CD4-positive, alpha-beta T cell treated with Interleukin-2 at 100 ng/mL for 4 hours (primary cell): ENCODE results near the gene HOXB4.
A peak's percentile ranks its signal among the peaks of the same experiment; 100 is the strongest.

Experiments used
- DNase-seq: peaks from one replicate; pipeline ENCODE4 v3.0.0-alpha.2; 2020; ENCODE audit warnings: low spot score

HOXB4 gene

GRCh38 chr17:48577946-48578615 lies at the start of gene HOXB4:
Gene HOXB4, minus strand, starts transcription at chr17:48578350. Its CDS starts 31 bp downstream, at chr17:48578319.
- DNase-seq, result peak; percentile 77

DNA sequence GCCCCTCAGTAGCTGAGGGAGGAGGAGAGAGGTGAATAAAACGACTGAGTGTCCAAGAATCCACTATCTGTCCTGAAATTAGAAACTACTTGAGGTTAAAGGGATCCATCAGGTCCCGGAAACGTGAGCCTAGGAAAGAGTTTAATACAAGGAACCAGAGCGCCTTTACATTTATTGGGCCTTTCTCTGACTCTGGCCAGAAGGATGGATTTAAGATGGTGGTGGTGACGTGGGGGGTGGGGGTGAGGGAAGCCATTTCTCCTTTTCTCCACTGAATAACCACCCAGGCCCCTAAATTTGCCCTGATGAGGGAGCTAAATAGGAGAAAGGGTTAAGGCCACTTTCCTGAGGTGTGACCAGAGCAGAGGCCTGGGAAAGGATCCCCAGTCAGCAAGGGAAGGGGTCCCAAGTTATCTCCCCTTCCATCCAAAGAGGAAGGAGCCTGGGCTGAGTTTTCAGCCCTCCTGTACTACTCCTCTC lies 49.0 kb upstream of the HOXB4 start:
- no peak for DNase-seq

DNA sequence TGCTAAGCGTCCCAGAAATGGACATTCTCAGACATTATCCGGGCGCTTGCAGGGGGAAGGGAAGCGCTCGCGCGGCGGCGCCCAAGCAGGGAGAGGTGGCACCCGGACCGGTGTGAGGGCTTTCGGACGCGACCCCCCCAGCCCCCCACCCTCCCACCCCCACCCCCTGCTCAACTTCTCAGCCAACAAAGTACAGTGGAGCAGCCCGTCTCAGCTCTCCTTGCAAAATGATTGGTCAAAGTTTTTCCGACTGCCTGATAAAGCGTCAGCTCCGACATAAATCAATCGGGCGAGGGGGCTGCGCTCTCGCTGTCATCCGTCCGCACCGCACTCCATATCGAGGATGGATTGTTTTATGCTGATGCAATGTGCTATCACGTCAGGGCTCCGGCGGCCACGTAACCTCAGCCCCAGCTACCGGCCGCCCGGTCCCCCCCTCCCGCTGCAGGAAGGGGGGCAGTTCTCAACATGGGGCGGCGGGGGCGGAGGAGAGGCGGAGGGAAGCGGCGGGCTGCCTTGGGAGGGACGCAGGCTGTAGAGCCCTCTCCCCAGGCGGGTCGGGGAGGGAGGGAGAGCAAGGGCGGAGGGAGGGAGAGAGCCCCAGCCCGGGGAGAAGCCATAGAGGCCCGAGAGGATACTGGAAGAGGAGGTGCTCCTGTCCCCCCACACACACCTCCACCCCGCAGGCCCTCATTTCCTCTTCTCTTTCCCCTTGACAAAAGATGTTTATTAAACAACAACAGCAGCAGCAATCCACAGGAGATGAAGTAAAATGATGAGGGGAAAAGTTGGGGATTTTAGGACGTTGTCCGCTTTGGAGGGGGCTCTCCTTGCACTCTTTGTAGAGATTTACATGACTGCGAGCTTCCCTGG lies 48.3 kb upstream of the HOXB4 start, which contains the start of gene HOXB9:
HOXB9 (minus strand) TSS at position 114 of the 873 bp plus-strand sequence; CDS start at position 25, 89 bp downstream.
- peak; percentile 31 for DNase-seq

- no peak for DNase-seq
These were observed 47.5 kb upstream of the HOXB4 start for GRCh38 chr17:48625495-48626244.

- DNase-seq, result no peak
These were observed 46.7 kb upstream of the HOXB4 start for GRCh38 chr17:48624544-48625494.

DNA sequence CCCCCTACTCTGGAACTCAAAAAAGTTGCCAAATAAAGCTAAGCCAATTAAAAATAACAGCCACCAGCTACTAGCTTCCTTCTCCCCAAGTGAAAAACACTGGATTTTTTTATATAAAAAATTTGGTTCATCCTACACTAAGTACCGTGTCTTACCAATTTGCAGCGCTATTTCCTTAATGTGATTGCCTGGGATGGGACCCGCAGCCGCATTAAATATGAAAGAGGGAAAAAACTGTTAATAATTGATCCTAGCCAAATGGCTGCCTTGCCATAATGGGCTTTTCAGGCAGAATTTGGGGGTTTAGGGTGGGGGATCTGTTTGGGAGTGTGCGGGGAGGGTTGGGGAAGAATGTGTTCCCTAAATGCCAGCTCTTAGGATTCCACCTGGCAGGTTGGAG lies 46.0 kb upstream of the HOXB4 start:
- no peak for DNase-seq

GRCh38 chr17:48623583-48623982 lies 45.4 kb upstream of the HOXB4 start:
- no peak for DNase-seq

- no peak for DNase-seq
These were observed 44.7 kb upstream of the HOXB4 start for GRCh38 chr17:48622857-48623256.

GRCh38 chr17:48621410-48622392 lies 43.6 kb upstream of the HOXB4 start:
- DNase-seq, result no peak

DNA sequence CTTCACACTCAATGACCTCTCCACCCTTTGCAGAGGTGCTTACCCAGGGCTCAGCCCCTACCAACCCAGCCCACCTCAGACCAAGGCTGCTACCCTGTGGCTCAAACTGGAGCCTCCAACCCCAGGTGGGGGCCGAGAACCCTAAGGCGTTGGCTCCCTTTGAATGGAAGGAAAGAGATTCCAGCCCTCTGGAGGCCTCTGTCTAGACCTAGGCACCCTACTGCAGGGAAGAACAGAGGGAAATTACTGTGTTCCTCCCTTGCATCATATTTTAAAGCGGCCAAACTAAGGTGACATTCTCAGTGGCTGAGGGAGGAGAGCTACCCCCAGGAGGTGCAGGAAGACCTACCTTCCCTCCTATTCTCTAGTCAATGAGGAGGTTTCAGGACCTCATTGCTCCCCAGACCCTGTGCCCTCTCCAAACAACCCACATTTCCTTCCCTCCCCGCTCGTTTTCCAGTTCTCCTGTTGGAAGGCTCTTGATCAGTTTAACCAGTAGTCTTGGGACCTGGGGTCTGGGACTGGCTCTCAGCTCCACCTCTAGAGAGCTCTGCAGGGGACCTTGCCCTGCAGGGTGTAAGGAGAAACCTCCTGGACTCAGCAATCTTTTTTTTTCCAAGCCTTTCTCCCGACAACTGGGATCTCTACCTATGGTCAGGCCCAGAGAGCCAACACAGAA lies 42.5 kb upstream of the HOXB4 start:
- DNase-seq, result no peak

DNA sequence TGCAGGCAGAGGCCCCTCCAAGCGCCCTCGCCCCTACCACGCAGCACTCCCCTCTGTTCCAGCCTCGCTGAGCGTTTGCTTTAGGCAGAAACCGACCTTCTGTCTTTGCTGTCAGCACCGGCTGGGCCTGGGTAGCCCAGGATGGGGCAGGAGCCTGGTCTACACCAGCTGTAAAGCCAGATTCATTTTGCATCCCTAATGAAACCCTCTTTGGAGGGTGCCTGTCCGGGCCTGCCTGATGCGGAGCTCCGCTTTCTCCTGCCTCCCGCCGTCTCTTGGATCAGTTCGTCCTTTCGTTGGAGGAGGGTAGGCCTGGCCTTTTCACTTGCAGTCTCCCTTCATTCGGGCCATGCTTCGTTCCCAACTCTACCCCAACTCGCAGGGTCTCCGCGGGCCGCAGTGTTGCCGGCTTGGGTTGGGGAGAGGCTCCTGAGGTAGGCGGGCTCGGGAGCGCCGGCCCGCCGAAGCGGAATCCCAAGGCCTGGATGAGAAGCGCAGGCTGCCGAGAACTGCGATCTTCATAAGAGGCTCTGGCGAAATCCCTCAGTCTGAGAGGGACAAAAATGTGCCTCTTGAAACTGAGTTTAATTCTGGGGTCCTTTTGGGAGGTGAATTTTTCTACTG lies 41.8 kb upstream of the HOXB4 start:
- DNase-seq, result no peak

GRCh38 chr17:48618256-48618896 lies 40.2 kb upstream of the HOXB4 start:
- DNase-seq, result peak; percentile 85

DNA sequence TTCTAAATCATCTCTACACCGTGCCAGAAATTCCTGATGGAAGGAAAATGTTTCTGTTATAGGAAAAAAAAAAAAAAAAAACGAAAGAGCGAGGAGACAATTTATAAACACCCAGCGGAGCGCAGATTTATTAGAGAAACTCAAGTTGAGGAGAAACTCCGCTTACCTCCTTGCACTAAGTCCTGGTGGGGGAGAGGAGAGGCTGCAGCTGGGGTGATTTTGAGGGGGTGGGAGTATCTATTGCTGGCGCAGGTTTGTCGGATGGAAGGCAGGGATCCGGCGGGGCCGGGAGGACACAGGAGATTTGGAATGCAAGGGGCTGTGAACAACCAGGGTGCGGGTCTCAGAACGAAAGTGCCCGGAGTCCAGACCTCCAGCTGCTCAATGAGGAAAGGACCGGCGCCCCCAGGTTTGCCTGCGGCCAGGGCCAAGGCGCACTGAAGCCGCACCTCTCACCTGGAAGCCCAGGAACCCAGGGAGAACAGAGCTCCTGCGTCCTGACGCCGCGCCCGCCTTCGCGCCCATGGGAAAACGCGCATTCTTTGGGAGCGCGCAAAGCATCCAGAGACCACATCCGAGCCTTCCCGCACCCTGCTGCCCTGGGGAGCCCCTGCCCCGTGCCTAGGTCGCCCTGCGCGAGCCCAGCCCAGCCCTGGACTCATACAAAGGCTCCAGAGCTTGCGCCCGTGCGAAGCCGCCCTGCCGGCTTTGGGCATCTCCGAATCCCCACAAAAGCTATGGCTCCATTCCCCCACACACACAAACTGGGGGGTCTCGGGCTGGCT lies 39.5 kb upstream of the HOXB4 start:
- no peak for DNase-seq

GRCh38 chr17:48616717-48617470 lies 38.7 kb upstream of the HOXB4 start:
- DNase-seq, result no peak

- DNase-seq, result no peak
These were observed 38.0 kb upstream of the HOXB4 start for GRCh38 chr17:48615963-48616716.
